OCI-LY3 (cell line): ENCODE measurements around the gene PEX26.

Experiments used
- H2AFZ ChIP-seq: fragments of 200-600, 300-600 bp; shearing (Covaris generic); 2 replicates; pipeline ENCODE4 v1.6.0; 2014; ENCODE audit warnings: antibody characterized with exemption, low read depth, low read length
- H3K27ac ChIP-seq: fragments of 200-600, 300-600 bp; sonication (generic); 2 replicates; pipeline ENCODE4 v1.5.1; 2014; ENCODE audit warnings: mild to moderate bottlenecking, low read length, moderate library complexity, mixed read lengths
- H3K27me3 ChIP-seq: fragments of 200-600, 300-600 bp; sonication (generic); 2 replicates; pipeline ENCODE4 v1.6.1; 2014; ENCODE audit warnings: low read depth, low read length, mixed read lengths
- H3K36me3 ChIP-seq: fragments of 200-600, 300-600 bp; sonication (generic); replicated peaks from 2 replicates; pipeline ENCODE3; 2014; ENCODE audit warnings: low read depth, low read length, mixed read lengths
- H3K4me1 ChIP-seq: fragments of 300-600, 200-600 bp; sonication (generic); 2 replicates; pipeline ENCODE4 v1.6.1; 2014; ENCODE audit warnings: low read length, mixed read lengths
- H3K4me2 ChIP-seq: fragments of 200-600, 300-600 bp; sonication (generic); 2 replicates; pipeline ENCODE4 v1.6.1; 2014; ENCODE audit warnings: low read length, mixed read lengths
- H3K4me3 ChIP-seq: fragments of 300-600, 200-600 bp; sonication (generic); 2 replicates; pipeline ENCODE4 v1.5.1; 2014; ENCODE audit warnings: antibody characterized with exemption, mild to moderate bottlenecking, low read length, moderate library complexity
- H3K79me2 ChIP-seq: fragments of 300-600, 200-600 bp; shearing (Covaris generic); 2 replicates; pipeline ENCODE4 v1.6.1; 2014; ENCODE audit warnings: mild to moderate bottlenecking, low read length, mixed read lengths
- H3K9ac ChIP-seq: fragments of 300-600, 200-600 bp; shearing (Covaris generic); 2 replicates; pipeline ENCODE4 v1.6.0; 2014; ENCODE audit warnings: mild to moderate bottlenecking, low read length, moderate library complexity
- H3K9me3 ChIP-seq: fragments of 200-600, 300-600 bp; shearing (Covaris generic); 2 replicates; pipeline ENCODE4 v1.6.1; 2014; ENCODE audit warnings: low read length, mixed read lengths; ENCODE audit not compliant: insufficient read depth
- H4K20me1 ChIP-seq: fragments of 200-600, 300-600 bp; sonication (generic); 2 replicates; pipeline ENCODE4 v1.6.1; 2016; ENCODE audit warnings: low read length, mixed read lengths; ENCODE audit not compliant: insufficient read depth
- CTCF ChIP-seq: fragments of 200-600, 300-600 bp; sonication (generic); IDR thresholded peaks from 2 replicates; pipeline ENCODE4 v1.5.1; 2014; ENCODE audit warnings: antibody characterized with exemption, low read length, low read depth
- EZH2phosphoT487 ChIP-seq: fragments of 200-600 bp; shearing (Covaris generic); IDR thresholded peaks from 2 replicates; pipeline ENCODE4 v1.6.1; 2018; ENCODE audit warnings: antibody characterized with exemption, mixed run types, low read depth

Gene PEX26

GRCh38 chr22:18067548-18068341 is 10.0 kb upstream of the PEX26 start:
- no peak overlapping the region for H2AFZ ChIP-seq
- H3K4me2 ChIP-seq: peak overlapping the region; percentile 84; the same call in 1 of the 2 replicates
- H3K27me3 ChIP-seq: no peaks in the 10 kb centered on the region
- H3K9ac ChIP-seq: no peak overlapping the region; the same call in 1 of the 2 replicates
- H3K36me3 ChIP-seq: no peaks in the 10 kb centered on the region
- H4K20me1 ChIP-seq: no peaks in the 10 kb centered on the region
- no peak overlapping the region; the same call in 1 of the 2 replicates for H3K27ac ChIP-seq
- no peak for TF ChIP-seq CTCF
- no peak for TF ChIP-seq EZH2phosphoT487
- no peaks in the 10 kb centered on the region for H3K9me3 ChIP-seq
- H3K4me3 ChIP-seq: no peak overlapping the region
- no peaks in the 10 kb centered on the region for H3K79me2 ChIP-seq
- peaks cover 76% of the 10 kb centered on the region for H3K4me1 ChIP-seq

GRCh38 chr22:18068381-18068988 is 9.3 kb upstream of the PEX26 start:
- Histone ChIP-seq H4K20me1 (no peaks in the 10 kb centered on the region), H2AFZ (no peak overlapping the region)

GRCh38 chr22:18069041-18069440 is 8.7 kb upstream of the PEX26 start:
- no peak overlapping the region for H3K27ac ChIP-seq

More at GRCh38 chr22:18068381-18068988, 9.3 kb upstream of the PEX26 start:
- no peak overlapping the region for H3K4me2 ChIP-seq
- H3K4me3 ChIP-seq: no peak overlapping the region
- no peaks in the 10 kb centered on the region for H3K36me3 ChIP-seq
- H3K27ac ChIP-seq: no peak overlapping the region
- no peaks in the 10 kb centered on the region for H3K9me3 ChIP-seq
- H3K27me3 ChIP-seq: no peaks in the 10 kb centered on the region
- H3K4me1 ChIP-seq: peaks cover 76% of the 10 kb centered on the region
- no peaks in the 10 kb centered on the region for H3K79me2 ChIP-seq
- TF ChIP-seq CTCF (no peak), EZH2phosphoT487 (no peak)
- no peak overlapping the region for H3K9ac ChIP-seq

More at GRCh38 chr22:18069041-18069440, 8.7 kb upstream of the PEX26 start:
- Histone ChIP-seq H4K20me1 (no peaks in the 10 kb centered on the region), H3K79me2 (no peaks in the 10 kb centered on the region), H3K9ac (no peak overlapping the region), H3K36me3 (no peaks in the 10 kb centered on the region), H3K27me3 (no peaks in the 10 kb centered on the region), H2AFZ (no peak overlapping the region), H3K4me2 (no peak overlapping the region), H3K4me1 (peaks cover 76% of the 10 kb centered on the region), H3K4me3 (no peak overlapping the region), H3K9me3 (no peaks in the 10 kb centered on the region)
- TF ChIP-seq EZH2phosphoT487: no peak
- no peak for TF ChIP-seq CTCF
